Urothelium cell line (cell line): ENCODE results near the gene CDC40.

ENCODE experiments used
- DNase-seq: peaks from one replicate; pipeline ENCODE4 v3.0.0; 2011; ENCODE audit warnings: low spot score, mixed read lengths
- FAIRE-seq: peaks from 2 replicates; lab custom pipeline; 2011; peaks lifted over from hg19 to GRCh38; lab: Jason Lieb, UNC

CDC40 gene

GRCh38 chr6:110180228-110181008 lies at the start of gene CDC40:
TSS of gene CDC40 (plus strand) at chr6:110180427. CDS start at chr6:110180445, 18 bp downstream.
- FAIRE-seq = no peak

GRCh38 chr6:110137924-110138887 lies 42.0 kb upstream of the CDC40 start:
- FAIRE-seq = no peak
- DNase-seq = no peak

More at GRCh38 chr6:110180228-110181008, at the start of gene CDC40:
- peak; percentile 46 for DNase-seq

GRCh38 chr6:110139052-110139451 lies 41.2 kb upstream of the CDC40 start:
- FAIRE-seq (no peak), DNase-seq (no peak)

GRCh38 chr6:110140650-110141049 lies 39.6 kb upstream of the CDC40 start:
- DNase-seq = no peak
- FAIRE-seq = no peak

GRCh38 chr6:110147870-110148269 lies 32.4 kb upstream of the CDC40 start:
- no peak for FAIRE-seq

GRCh38 chr6:110158479-110158878 lies 21.7 kb upstream of the CDC40 start:
- DNase-seq (no peak), FAIRE-seq (no peak)

More at GRCh38 chr6:110147870-110148269, 32.4 kb upstream of the CDC40 start:
- DNase-seq = no peak

- DNase-seq = no peak
- FAIRE-seq = no peak
Measured at GRCh38 chr6:110170081-110170480, 10.1 kb upstream of the CDC40 start.

GRCh38 chr6:110173506-110174132 lies 6.6 kb upstream of the CDC40 start:
- DNase-seq = no peak
- no peak for FAIRE-seq

GRCh38 chr6:110178626-110179405 lies 1.4 kb upstream of the CDC40 start:
- DNase-seq = peak; percentile 34
- no peak for FAIRE-seq

GRCh38 chr6:110179406-110180227 lies 610 bp upstream of the CDC40 start, which contains the start of gene WASF1:
TSS of gene WASF1 (minus strand) at chr6:110179670. CDS start at chr6:110127601, 52,069 bp downstream.
- FAIRE-seq (peak; percentile 76), DNase-seq (peak; percentile 81)

- FAIRE-seq (no peak), DNase-seq (no peak)
Measured at GRCh38 chr6:110181131-110182030, 1.2 kb downstream of the CDC40 start.

- FAIRE-seq (no peak), DNase-seq (no peak)
Measured at GRCh38 chr6:110183292-110183885, 3.2 kb downstream of the CDC40 start.

GRCh38 chr6:110185879-110186278 lies 5.7 kb downstream of the CDC40 start:
- DNase-seq = no peak
- no peak for FAIRE-seq

GRCh38 chr6:110188791-110189190 lies 8.6 kb downstream of the CDC40 start:
- FAIRE-seq = no peak

GRCh38 chr6:110190726-110191125 lies 10.5 kb downstream of the CDC40 start:
- FAIRE-seq (no peak), DNase-seq (no peak)

More at GRCh38 chr6:110188791-110189190, 8.6 kb downstream of the CDC40 start:
- DNase-seq = no peak

GRCh38 chr6:110191477-110191876 lies 11.2 kb downstream of the CDC40 start:
- DNase-seq = no peak
- FAIRE-seq = no peak

- no peak for DNase-seq
- FAIRE-seq = no peak
Measured at GRCh38 chr6:110195639-110196038, 15.4 kb downstream of the CDC40 start.

GRCh38 chr6:110196874-110197273 lies 16.6 kb downstream of the CDC40 start:
- FAIRE-seq (no peak), DNase-seq (no peak)
